Right lobe of liver (tissue), 4 donors: ENCODE results near the gene TMEM255A.

Experiments
- CTCF ChIP-seq, 4 donors: fragments of 200-600 bp in 3 of 4; fragments of 450-650 bp in 1 of 4; IDR thresholded peaks; one replicate each; pipeline versions ENCODE4 v1.5.1 to v1.8.0; 2016 to 2022; ENCODE audit warnings: antibody characterized with exemption in 4 of 4, mild to moderate bottlenecking in 2 of 4
- POLR2A ChIP-seq: fragments of 450-650 bp; IDR thresholded peaks from one replicate; pipeline ENCODE4 v1.6.1; 2017; ENCODE audit warnings: antibody characterized with exemption, mild to moderate bottlenecking
- donor health status: DM: no; HTN: no; CAD: no.
- donor health status: DM: no; HTN: no; CAD: no.
- donor health status: DM: no; HTN: yes; CAD: no.

DNA sequence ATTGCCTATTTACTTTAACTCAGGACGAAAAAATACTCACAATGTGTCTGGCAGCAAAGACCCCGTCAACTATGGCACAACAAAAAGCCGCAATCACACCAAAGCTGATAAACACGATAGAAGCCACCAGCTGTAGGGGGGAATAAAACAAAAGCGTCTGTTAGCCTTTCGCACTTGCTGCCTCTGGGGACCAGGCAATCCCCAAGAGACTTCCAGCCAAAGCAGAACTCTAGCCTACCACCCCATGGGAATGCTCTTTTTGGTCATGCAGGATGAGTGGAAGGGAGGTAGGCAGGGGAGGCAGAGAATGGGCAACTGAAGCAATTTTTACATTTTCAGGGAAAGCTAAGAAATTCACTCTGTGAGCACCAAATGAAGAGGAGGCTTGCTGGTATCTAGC is 20.1 kb downstream of the TMEM255A start:
- TF ChIP-seq CTCF (IDR thresholded peaks at IDR 0.05) = no peak
- TF ChIP-seq POLR2A = no peak
